HCT116 (cell line): ENCODE measurements around the gene RILPL2. TPM values are rescaled to one million over a fixed set of nuclear protein-coding genes. Genes with fewer than 3 reads are reported as not detected.
"Not testable (repeated sequence)": the region's sequence is repeated elsewhere in the genome, so short reads cannot be mapped to it uniquely, and the experiment has no call there.

Experiments
- ATAC-seq: fragments of 200-7000 bp; cut with Tn5 transposase; 2 replicates; pipeline ENCODE4 v1.9.1; 2020; ENCODE audit warnings: mild to moderate bottlenecking, moderate library complexity
- BruUV-seq: library from RNA; stranded (reverse); fragments of 400-500 nt; replicated peaks from 2 replicates; lab custom pipeline; 2021; lab: Mats Ljungman, UMichigan
- CTCF ChIA-PET: fragments of 300-600 bp; sonication (Branson Sonifier 250); formaldehyde crosslinking; loops from one replicate; lab custom pipeline; 2021; ENCODE audit warnings: antibody characterized with exemption; lab: Charles Lee
- POLR2A ChIA-PET: fragments of 300-600, 350-600 bp; sonication (Branson Sonifier 250); formaldehyde crosslinking; loops from one replicate; lab custom pipeline; 2021; ENCODE audit warnings: antibody characterized with exemption; lab: Charles Lee
- RAD21 ChIA-PET, 2 experiments: fragments of 300-600 bp; sonication (Branson Sonifier 250); formaldehyde crosslinking; loops; one replicate each; lab custom pipeline; 2023; ENCODE audit warnings: low total read pairs in 2 of 2; ENCODE audit not compliant: uncharacterized antibody in 2 of 2, unreplicated experiment in 2 of 2, low non-redundant PET in 1 of 2; lab: Charles Lee
- DNase-seq: peaks from one replicate; pipeline ENCODE4 v3.0.0-alpha.2; 2010; ENCODE audit warnings: low read depth, low spot score
- H2AFZ ChIP-seq: fragments of 200-600 bp; shearing (Covaris generic), sonication (generic); 2 replicates; pipeline ENCODE4 v1.6.1; 2017; ENCODE audit warnings: low read depth, mixed run types, mixed read lengths, antibody characterized with exemption, low read length; ENCODE audit not compliant: poor library complexity, severe bottlenecking
- H3K27ac ChIP-seq: 2 replicates; pipeline ENCODE4 v1.5.1; 2012; ENCODE audit warnings: low read depth, low read length
- H3K27me3 ChIP-seq: fragments of 200-600 bp; sonication (generic); 2 replicates; pipeline ENCODE4 v1.6.1; 2016; ENCODE audit warnings: mixed run types, low read length, mixed read lengths; ENCODE audit not compliant: insufficient read depth
- H3K36me3 ChIP-seq, 2 experiments: fragments of 200-500 bp in 1 of 2; fragments of 200-600 bp in 1 of 2; sonication (Bioruptor generic) in 1 of 2; sonication (generic) in 1 of 2; 2 replicates each; pipeline versions ENCODE4 v1.5.1 to v1.6.1; 2014 to 2016; ENCODE audit warnings: low read length in 2 of 2, inconsistent platforms in 1 of 2, mixed read lengths in 1 of 2, mixed run types in 1 of 2; ENCODE audit not compliant: insufficient read depth in 2 of 2, control insufficient read depth in 1 of 2
- H3K4me1 ChIP-seq, 2 experiments: fragments of 200-600 bp in 1 of 2; sonication (generic) in 1 of 2; 2 replicates each; pipeline versions ENCODE4 v1.5.1 to v1.6.1; 2012 to 2017; ENCODE audit warnings: low read length in 2 of 2, inconsistent platforms in 1 of 2, mild to moderate bottlenecking in 1 of 2, mixed read lengths in 1 of 2, mixed run types in 1 of 2, moderate library complexity in 1 of 2; ENCODE audit not compliant: insufficient read depth in 2 of 2, control insufficient read depth in 1 of 2
- H3K4me2 ChIP-seq: fragments of 200-600 bp; sonication (generic); 2 replicates; pipeline ENCODE4 v1.6.1; 2017; ENCODE audit warnings: mixed run types, low read length, mixed read lengths
- H3K4me3 ChIP-seq, 2 experiments: fragments of 200-600 bp in 1 of 2; sonication (generic) in 1 of 2; replicated peaks in 1 of 2; 2 replicates each; pipeline ENCODE4 v1.5.1; 2011 to 2016; ENCODE audit warnings: low read length in 2 of 2, control low read depth in 1 of 2, low read depth in 1 of 2, mild to moderate bottlenecking in 1 of 2, mixed read lengths in 1 of 2, mixed run types in 1 of 2
- H3K79me2 ChIP-seq: fragments of 200-600 bp; sonication (generic); 2 replicates; pipeline ENCODE4 v1.6.1; 2017; ENCODE audit warnings: mild to moderate bottlenecking, mixed run types, low read length, moderate library complexity, mixed read lengths; ENCODE audit not compliant: insufficient read depth
- H3K9ac ChIP-seq: fragments of 200-600 bp; sonication (generic); 2 replicates; pipeline ENCODE4 v1.6.1; 2016; ENCODE audit warnings: low read length, mixed read lengths
- H3K9me2 ChIP-seq: fragments of 200-600 bp; sonication (generic), shearing (Covaris generic); 2 replicates; pipeline ENCODE4 v1.6.1; 2017; ENCODE audit warnings: mixed run types, mild to moderate bottlenecking, moderate library complexity; ENCODE audit not compliant: insufficient read depth
- H3K9me3 ChIP-seq, 2 experiments: fragments of 200-500 bp in 1 of 2; fragments of 200-600 bp in 1 of 2; sonication (Bioruptor generic) in 1 of 2; sonication (generic) in 1 of 2; 2 replicates each; pipeline ENCODE4 v1.6.1; 2014 to 2017; ENCODE audit warnings: low read length in 2 of 2, mixed read lengths in 2 of 2, inconsistent platforms in 1 of 2, low read depth in 1 of 2, mild to moderate bottlenecking in 1 of 2, mixed run types in 1 of 2, moderate library complexity in 1 of 2; ENCODE audit not compliant: control insufficient read depth in 1 of 2, insufficient read depth in 1 of 2
- H4K20me1 ChIP-seq: fragments of 200-600 bp; sonication (generic), shearing (Covaris generic); 2 replicates; pipeline ENCODE4 v1.6.1; 2017; ENCODE audit warnings: mixed run types, mild to moderate bottlenecking, moderate library complexity; ENCODE audit not compliant: insufficient read depth
- CEBPB ChIP-seq: IDR thresholded peaks from 2 replicates; pipeline ENCODE4 v1.6.1; 2012; ENCODE audit warnings: low read depth
- POLR2A ChIP-seq: IDR thresholded peaks from 2 replicates; pipeline ENCODE4 v1.7.0; 2011; ENCODE audit warnings: borderline replicate concordance; ENCODE audit not compliant: insufficient read depth, insufficient read length; ENCODE audit errors: extremely low read depth
- RAD21 ChIP-seq: IDR thresholded peaks from 2 replicates; pipeline ENCODE4 v1.6.1; 2012; ENCODE audit warnings: low read depth, mild to moderate bottlenecking
- YY1 ChIP-seq: IDR thresholded peaks from 2 replicates; pipeline ENCODE4 v1.6.1; 2011; ENCODE audit warnings: low read length, low read depth, moderate library complexity, mild to moderate bottlenecking; ENCODE audit not compliant: insufficient replicate concordance; ENCODE audit errors: extremely low read depth
- intact Hi-C: fragments of 100-400 bp; cut with micrococcal nuclease; formaldehyde crosslinking; loops from 2 replicates; pipeline ENCODE4 v1.10.0; 2022
- total RNA-seq: library from RNA; stranded (reverse); gene quantifications from one replicate; pipeline ENCODE4 v1.2.1, GENCODE V29; 2021; ENCODE audit not compliant: unreplicated experiment

RILPL2 gene
- total RNA-seq, 1 experiment from 2014 or later: 2.3 TPM

GRCh38 chr12:123379391-123379790 is 57.1 kb downstream of the RILPL2 start:
- DNase-seq: no peak
- H3K27ac ChIP-seq: no peak overlapping the region
- intact Hi-C loops: no loop called here

GRCh38 chr12:123372415-123372814 is 64.1 kb downstream of the RILPL2 start:
- H3K9me3 ChIP-seq, H3K4me2 ChIP-seq, H3K4me3 ChIP-seq, RAD21 ChIA-PET, BruUV-seq, H3K27me3 ChIP-seq, H3K36me3 ChIP-seq, CTCF ChIA-PET, H3K9ac ChIP-seq, POLR2A ChIA-PET, intact Hi-C loops, H3K79me2 ChIP-seq, H2AFZ ChIP-seq, H3K27ac ChIP-seq, H3K9me2 ChIP-seq, H4K20me1 ChIP-seq, DNase-seq, ATAC-seq: not testable (repeated sequence)
- H3K4me1 ChIP-seq: peaks cover 4 to 14% of the 10 kb centered on the region in 2 experiments

More at GRCh38 chr12:123379391-123379790, 57.1 kb downstream of the RILPL2 start:
- ChIA-PET RAD21 (no interaction called here), POLR2A (interaction anchor here (1.3 kb wide), 1 partner anchor 14 kb away, joined by 4 read pairs; the partner anchor contains the start of gene SBNO1), CTCF (interaction anchor here (1.3 kb wide), 1 partner anchor 14 kb away, joined by 4 read pairs; the partner anchor contains the start of gene SBNO1)
- H3K36me3 ChIP-seq: no peaks in the 10 kb centered on the region
- no peak overlapping the region; the same call in 1 of the 2 replicates for H3K9ac ChIP-seq
- H4K20me1 ChIP-seq: no peaks in the 10 kb centered on the region
- H3K79me2 ChIP-seq: peaks cover 3% of the 10 kb centered on the region; the same call in 1 of the 2 replicates
- ATAC-seq: no peak
- H3K4me3 ChIP-seq: no peak overlapping the region
- BruUV-seq: no TSS peak
- no peak overlapping the region for H2AFZ ChIP-seq
- no peaks in the 10 kb centered on the region for H3K9me2 ChIP-seq
- no peaks in the 10 kb centered on the region for H3K27me3 ChIP-seq
- no peak for TF ChIP-seq YY1
- TF ChIP-seq CEBPB: no peak
- TF ChIP-seq POLR2A: no peak
- TF ChIP-seq RAD21: no peak
- H3K4me2 ChIP-seq: peak overlapping the region; percentile 19; the same call in 1 of the 2 replicates
- H3K9me3 ChIP-seq: no peaks in the 10 kb centered on the region
- H3K4me1 ChIP-seq: peaks cover 16 to 29% of the 10 kb centered on the region in 2 experiments

GRCh38 chr12:123371667-123372368 is 64.7 kb downstream of the RILPL2 start:
- H3K4me3 ChIP-seq, H3K36me3 ChIP-seq, H3K4me2 ChIP-seq, H3K27me3 ChIP-seq, H3K9me2 ChIP-seq, H3K27ac ChIP-seq, intact Hi-C loops, H3K9ac ChIP-seq, H3K9me3 ChIP-seq, ATAC-seq, H3K79me2 ChIP-seq, H2AFZ ChIP-seq, H4K20me1 ChIP-seq, BruUV-seq, DNase-seq, CTCF ChIA-PET, RAD21 ChIA-PET, POLR2A ChIA-PET: not testable (repeated sequence)
- peaks cover 4 to 16% of the 10 kb centered on the region in 2 experiments for H3K4me1 ChIP-seq
